GM12878 (cell line): ENCODE results near the gene TOMM6. TPM values are rescaled to one million over a fixed set of nuclear protein-coding genes. Genes with fewer than 3 reads are reported as not detected.

Source experiments
- ATAC-seq: fragments of 200-7000 bp; cut with Tn5 transposase; 3 replicates; pipeline ENCODE4 v1.9.1; 2020; ENCODE audit warnings: mild to moderate bottlenecking, moderate library complexity
- BruUV-seq: library from RNA; stranded (reverse); fragments of 400-500 nt; replicated peaks from 2 replicates; lab custom pipeline; 2021; lab: Mats Ljungman, UMichigan
- CTCF ChIA-PET: fragments of 300-600 bp; sonication (Branson Sonifier 250); formaldehyde crosslinking; extraction: SDS; loops from one replicate; lab custom pipeline; 2021; ENCODE audit warnings: inconsistent platforms; lab: Yijun Ruan, JAX
- POLR2A ChIA-PET: fragments of 350-600 bp; formaldehyde crosslinking; extraction: SDS; loops from one replicate; lab custom pipeline; 2021; ENCODE audit warnings: inconsistent platforms; lab: Charles Lee
- RAD21 ChIA-PET: fragments of 300-600 bp; sonication (Branson Sonifier 250); formaldehyde crosslinking; loops from one replicate; lab custom pipeline; 2023; ENCODE audit warnings: antibody characterized with exemption; ENCODE audit not compliant: unreplicated experiment; lab: Charles Lee
- SMC1A ChIA-PET: fragments of 300-600 bp; sonication (Branson Sonifier 250); formaldehyde crosslinking; loops from one replicate; lab custom pipeline; 2023; ENCODE audit not compliant: unreplicated experiment, uncharacterized antibody; lab: Charles Lee
- DNase-seq: peaks from one replicate; pipeline ENCODE4 v3.0.0-alpha.2; 2011; ENCODE audit warnings: low read depth, low spot score
- FAIRE-seq: peaks from 3 replicates; lab custom pipeline; 2011; peaks lifted over from hg19 to GRCh38; lab: Jason Lieb, UNC
- H2AFZ ChIP-seq: 2 replicates; pipeline ENCODE4 v1.6.0; 2011; ENCODE audit warnings: low read depth, low read length, control low read depth; ENCODE audit not compliant: control insufficient read depth
- H3K27ac ChIP-seq: 2 replicates; pipeline ENCODE4 v1.5.1; 2011; ENCODE audit warnings: control low read depth; ENCODE audit not compliant: control insufficient read depth, insufficient read depth
- H3K27me3 ChIP-seq, 2 experiments: replicated peaks in 1 of 2; 2 replicates each; pipeline versions ENCODE4 v1.6.0 to v1.6.1; 2011; ENCODE audit warnings: low read length in 1 of 2; ENCODE audit not compliant: control insufficient read depth in 2 of 2, insufficient read depth in 2 of 2
- H3K36me3 ChIP-seq, 2 experiments: 2 replicates each; pipeline ENCODE4 v1.5.1; 2011; ENCODE audit warnings: low read length in 1 of 2; ENCODE audit not compliant: control insufficient read depth in 2 of 2, insufficient read depth in 2 of 2
- H3K4me1 ChIP-seq: 2 replicates; pipeline ENCODE4 v1.6.1; 2011; ENCODE audit warnings: mild to moderate bottlenecking, low read length, moderate library complexity, mixed read lengths; ENCODE audit not compliant: control insufficient read depth, insufficient read depth
- H3K4me2 ChIP-seq: 2 replicates; pipeline ENCODE4 v1.6.0; 2011; ENCODE audit warnings: control low read depth; ENCODE audit not compliant: control insufficient read depth, insufficient read depth
- H3K4me3 ChIP-seq: fragments of 200-600 bp; sonication (generic); 2 replicates; pipeline ENCODE4 v1.5.1; 2016
- H3K79me2 ChIP-seq: 2 replicates; pipeline ENCODE4 v1.6.0; 2011; ENCODE audit warnings: low read length; ENCODE audit not compliant: control insufficient read depth, insufficient read depth
- H3K9ac ChIP-seq: 2 replicates; pipeline ENCODE4 v1.8.0; 2011; ENCODE audit warnings: low read length, control low read depth, mixed read lengths; ENCODE audit not compliant: control insufficient read depth, insufficient read depth
- H3K9me3 ChIP-seq: replicated peaks from 3 replicates; pipeline ENCODE4 v1.5.1; 2011; ENCODE audit warnings: mild to moderate bottlenecking, low read length; ENCODE audit not compliant: control insufficient read depth, insufficient read depth
- H4K20me1 ChIP-seq: 2 replicates; pipeline ENCODE4 v1.6.0; 2011; ENCODE audit not compliant: control insufficient read depth, insufficient read depth
- BRCA1 ChIP-seq: IDR thresholded peaks from 2 replicates; pipeline ENCODE4 v1.6.1; 2011; ENCODE audit warnings: low read depth, low read length, improper control_type of control experiment
- MEF2B ChIP-seq: fragments of 450-650 bp; IDR thresholded peaks from 2 replicates; pipeline ENCODE4 v1.6.1; 2018; ENCODE audit warnings: mild to moderate bottlenecking, moderate library complexity; ENCODE audit not compliant: partially characterized antibody, poor library complexity, severe bottlenecking
- NFYA ChIP-seq: IDR thresholded peaks from 2 replicates; pipeline ENCODE4 v1.6.1; 2011; ENCODE audit warnings: low read depth, mild to moderate bottlenecking, low read length, improper control_type of control experiment, borderline replicate concordance
- TCF12 ChIP-seq: IDR thresholded peaks from 2 replicates; pipeline ENCODE4 v1.6.1; 2011; ENCODE audit warnings: low read depth, mild to moderate bottlenecking, low read length
- ZNF24 ChIP-seq: fragments of 450-650 bp; IDR thresholded peaks from 2 replicates; pipeline ENCODE4 v1.6.1; 2017; ENCODE audit warnings: antibody characterized with exemption, mild to moderate bottlenecking
- WGBS: methylation state at CpG from one replicate; pipeline ENCODE4 v1.1.6; 2016; ENCODE audit warnings: low lambda C conversion rate; ENCODE audit not compliant: insufficient replicate concordance, insufficient coverage; ENCODE audit errors: missing lambda C conversion rate; 5-methylcytosine and 5-hydroxymethylcytosine counted together
- in situ Hi-C: fragments of 300-500 bp; cut with MboI; formaldehyde crosslinking; loops from 9 replicates; pipeline ENCODE4 v1.14.3; 2018; ENCODE audit warnings: mixed read lengths
- intact Hi-C: fragments of 100-400 bp; cut with micrococcal nuclease; formaldehyde crosslinking; loops from one replicate; pipeline ENCODE4 v1.14.2; 2022; ENCODE audit not compliant: unreplicated experiment
- polyA plus RNA-seq, 11 experiments: library from polyadenylated mRNA; depleted of rRNA in 4 of 11; unstranded in 6 of 11; stranded (reverse) in 5 of 11; fragments of >200 nt; fragmentation: Nextera tagmentation in 4 of 11; fragmentation: Illumina TruSeq in 1 of 11; extraction: Ambion mirVana in 4 of 11; extraction: Trizol in 1 of 11; gene quantifications; 1 replicate in 1 of 11; 2 replicates in 10 of 11; pipeline versions ENCODE4 v1.2.1 to v1.2.3, GENCODE V29; 2011 to 2016; ENCODE audit warnings: inconsistent platforms in 2 of 11, missing spikeins in 2 of 11, low read depth in 1 of 11
- total RNA-seq, 4 experiments: library from RNA; depleted of rRNA in 3 of 4; stranded (reverse); fragments of >200 nt in 3 of 4; fragmentation: Illumina TruSeq in 1 of 4; extraction: Trizol in 1 of 4; gene quantifications; 2 replicates each; pipeline versions ENCODE4 v1.2.1 to v1.2.3, GENCODE V29; 2013 to 2021

TOMM6 gene
- total and polyA plus RNA-seq, 10 of the 15 experiments (the other 5 are each of a cell fraction or from before 2014, with no cell fraction given): 206 to 746 (median 448) TPM

GRCh38 chr6:41785254-41785653, 2.2 kb upstream of the TOMM6 start:
- in situ Hi-C loops: loop anchor here (5.0 kb wide), 1 partner anchor 257 kb away; no protein-coding TSS in a partner anchor

DNA sequence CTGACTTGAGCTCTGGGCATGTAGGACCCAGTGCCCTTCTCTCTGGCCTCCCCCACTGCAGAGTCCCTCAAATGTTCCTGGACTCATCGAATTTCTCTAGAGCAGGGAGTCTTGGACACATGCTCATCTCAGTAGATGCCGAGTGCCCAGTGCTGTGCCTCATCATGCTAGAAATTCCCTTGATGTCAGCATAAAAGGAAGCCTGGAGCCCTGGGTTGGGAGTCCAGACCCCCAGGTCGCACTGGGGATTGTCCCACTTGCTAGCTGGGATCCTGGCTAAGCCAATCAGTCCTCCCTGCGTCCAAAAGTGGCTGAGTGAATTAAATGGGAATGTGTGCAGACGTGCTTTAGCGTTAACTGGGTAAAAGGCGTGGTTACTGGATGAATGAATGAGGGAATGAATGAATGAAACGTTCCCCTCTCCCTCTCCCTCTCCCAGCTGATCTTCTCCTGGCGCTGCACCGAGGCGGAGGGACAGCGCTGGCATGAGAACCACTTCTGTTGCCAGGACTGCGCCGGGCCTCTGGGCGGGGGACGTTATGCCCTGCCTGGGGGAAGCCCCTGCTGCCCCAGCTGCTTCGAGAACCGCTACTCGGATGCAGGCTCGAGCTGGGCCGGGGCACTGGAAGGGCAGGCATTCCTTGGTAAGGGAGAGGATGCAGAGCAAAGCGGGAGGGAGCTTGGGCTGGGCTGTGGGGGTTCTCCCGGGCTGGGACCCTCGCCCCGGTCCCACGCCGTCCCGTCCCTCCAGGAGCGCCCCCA, 1.6 kb upstream of the TOMM6 start:
- Histone ChIP-seq H4K20me1 (no peaks in the 10 kb centered on the region), H3K4me3 (peak overlapping the region; percentile 100), H3K27ac (peak overlapping the region; percentile 18; the same call in 1 of the 2 replicates), H2AFZ (peak overlapping the region; percentile 66), H3K36me3 (peaks cover 2 to 18% of the 10 kb centered on the region in 2 experiments; a peak in 3 of 4 replicates), H3K79me2 (peaks cover 25% of the 10 kb centered on the region), H3K27me3 (no peaks in the 10 kb centered on the region), H3K4me2 (peak overlapping the region; percentile 98), H3K9ac (peak overlapping the region; percentile 94; the same call in 1 of the 2 replicates), H3K9me3 (no peaks in the 10 kb centered on the region), H3K4me1 (peaks cover 28% of the 10 kb centered on the region)
- FAIRE-seq (no peak), DNase-seq (no peak), ATAC-seq (peak; percentile 15)
- WGBS: 27% methylated on average over 28 of the region's 29 CpGs
- ChIA-PET SMC1A (interaction anchor here (1.6 to 5.6 kb wide), 3 partner anchors 135 to 259 kb away, joined by 6 to 54 read pairs (median 20); partner anchors contain the start of genes BYSL and MED20), RAD21 (interaction anchor here (0.7 to 5.0 kb wide), 9 partner anchors 11 to 257 kb away, joined by 3 to 80 read pairs (median 4); partner anchors contain the start of genes BYSL, MED20 and USP49), POLR2A (interaction anchor here (1.0 to 3.9 kb wide), 8 partner anchors 15 to 263 kb away, joined by 3 to 30 read pairs (median 4); partner anchors contain the start of genes BYSL and MED20), CTCF (interaction anchor here (0.6 to 8.3 kb wide), 24 partner anchors 9 to 957 kb away, joined by 3 to 141 read pairs (median 4); partner anchors contain the start of genes BYSL, MED20 and TAF8)
- TF ChIP-seq ZNF24 (peak; percentile 95), TCF12 (0 out of 2 replicates have a peak, but pooled peaks have one; percentile 23), BRCA1 (no peak)
- no TSS peak for BruUV-seq
- in situ Hi-C loops (loop anchor here (5.0 kb wide), 1 partner anchor 256 kb away; no protein-coding TSS in a partner anchor), intact Hi-C loops (loop anchor here (2.0 to 5.0 kb wide), 5 partner anchors 51 to 776 kb away; partner anchors contain the start of genes BYSL, MED20, TFEB and UBR2)

More at GRCh38 chr6:41785254-41785653, 2.2 kb upstream of the TOMM6 start:
- Histone ChIP-seq H3K36me3 (peaks cover 2 to 12% of the 10 kb centered on the region in 2 experiments; a peak in 3 of 4 replicates), H4K20me1 (no peaks in the 10 kb centered on the region), H3K9me3 (no peaks in the 10 kb centered on the region), H2AFZ (no peak overlapping the region), H3K9ac (no peak overlapping the region), H3K4me3 (no peak overlapping the region), H3K27ac (no peak overlapping the region), H3K79me2 (peaks cover 25% of the 10 kb centered on the region), H3K27me3 (no peaks in the 10 kb centered on the region), H3K4me1 (peaks cover 30% of the 10 kb centered on the region), H3K4me2 (peak overlapping the region; percentile 98)
- no TSS peak for BruUV-seq
- no peak for DNase-seq
- ChIA-PET RAD21 (interaction anchor here (1.0 to 5.0 kb wide), 4 partner anchors 52 to 258 kb away, joined by 3 to 80 read pairs (median 3); partner anchors contain the start of genes BYSL and MED20), CTCF (interaction anchor here (1.2 to 8.3 kb wide), 9 partner anchors 9 to 478 kb away, joined by 4 to 141 read pairs (median 12); partner anchors contain the start of genes BYSL, MED20 and TAF8), SMC1A (interaction anchor here (0.6 to 5.6 kb wide), 4 partner anchors 24 to 352 kb away, joined by 3 to 54 read pairs (median 12); no protein-coding TSS in a partner anchor), POLR2A (interaction anchor here (3.9 kb wide), 1 partner anchor 260 kb away, joined by 30 read pairs; no protein-coding TSS in a partner anchor)
- TF ChIP-seq MEF2B (no peak), NFYA (no peak)
- intact Hi-C loops: loop anchor here (5.0 kb wide), 3 partner anchors 112 to 777 kb away; partner anchors contain the start of genes BYSL, MED20, UBR2 and USP49
- no peak for ATAC-seq
- 89% methylated on average over 11 of the region's 11 CpGs for WGBS
- FAIRE-seq: no peak
